Keratinocyte (primary cell): Measurements from ENCODE around the gene ENTHD1.

Experiments used
- CTCF ChIP-seq, 3 experiments: IDR thresholded peaks in 1 of 3; conservative IDR thresholded peaks in 1 of 3; optimal IDR thresholded peaks in 1 of 3; 2 replicates in 2 of 3; 3 replicates in 1 of 3; pipeline versions ENCODE3 to v1.5.1; 2011; ENCODE audit warnings: low read length in 3 of 3, mild to moderate bottlenecking in 3 of 3, moderate library complexity in 2 of 3, control low read depth in 1 of 3, inconsistent platforms in 1 of 3; ENCODE audit not compliant: insufficient read depth in 2 of 3; ENCODE audit errors: extremely low read depth in 1 of 3
- EZH2 ChIP-seq: IDR thresholded peaks from one replicate; pipeline ENCODE4 v1.6.1; 2012; ENCODE audit warnings: inconsistent platforms, mild to moderate bottlenecking, low read length, moderate library complexity

GRCh38 chr22:39920134-39920743, 26.7 kb upstream of the ENTHD1 start:
- TF ChIP-seq CTCF (optimal IDR thresholded peaks at IDR 0.05 in 1 of 3, IDR thresholded peaks at IDR 0.05 in 1 of 3, conservative IDR thresholded peaks at IDR 0.05 in 1 of 3; ENCODE audit: extremely low read depth in 1 of 3, insufficient read depth in 2 of 3, low read length in 3 of 3) (no peak), EZH2 (no peak)
